GM12892 (cell line): ENCODE measurements around the gene HDAC4.
"Not testable (repeated sequence)": the region's sequence is repeated elsewhere in the genome, so short reads cannot be mapped to it uniquely, and the experiment has no call there.

Source experiments
- DNase-seq: peaks from one replicate; pipeline ENCODE4 v3.0.0; 2011; ENCODE audit not compliant: insufficient read length
- FAIRE-seq: peaks from 2 replicates; lab custom pipeline; 2011; peaks lifted over from hg19 to GRCh38; lab: Jason Lieb, UNC
- POLR2A ChIP-seq: IDR thresholded peaks from 2 replicates; pipeline ENCODE4 v1.6.1; 2011; ENCODE audit warnings: low read depth, low read length, control low read depth
- POLR2AphosphoS5 ChIP-seq: IDR thresholded peaks from 2 replicates; pipeline ENCODE4 v1.6.1; 2011; ENCODE audit warnings: low read depth, low read length, control low read depth
- TAF1 ChIP-seq: IDR thresholded peaks from 2 replicates; pipeline ENCODE4 v1.6.1; 2011; ENCODE audit warnings: low read depth, mild to moderate bottlenecking, control low read depth, low read length, borderline replicate concordance

HDAC4 gene

DNA sequence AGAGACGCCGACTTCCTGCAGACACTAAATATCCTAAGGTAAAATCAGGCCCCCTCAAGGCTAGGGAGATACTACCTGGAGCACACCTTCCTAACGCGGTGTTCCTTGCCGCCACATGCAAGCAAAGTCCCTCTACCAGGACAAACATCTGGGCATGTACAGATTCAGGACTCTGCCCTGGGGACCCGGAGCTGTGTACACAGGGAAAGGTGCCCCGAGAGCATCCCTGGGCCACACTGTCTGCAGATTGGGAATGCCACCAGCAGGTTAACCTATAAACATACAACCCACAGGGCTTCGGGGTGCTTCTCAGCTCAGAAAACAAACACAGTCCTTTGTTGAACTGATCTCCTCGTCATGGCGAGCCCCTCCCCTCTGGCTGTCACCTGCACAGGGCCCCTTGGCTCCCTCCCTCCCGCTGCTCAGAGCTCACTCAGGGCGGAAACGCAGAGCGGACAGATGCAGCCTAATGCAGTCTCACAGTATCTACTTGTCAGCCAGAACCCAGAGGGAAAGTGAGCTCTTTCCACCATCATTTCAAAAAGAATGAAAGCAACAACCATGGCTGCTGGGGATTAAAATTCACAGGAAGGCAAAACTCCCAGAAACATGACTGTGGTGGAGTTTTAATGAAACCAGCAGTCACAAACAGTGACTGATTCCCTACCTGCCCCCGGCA lies 218.8 kb downstream of the HDAC4 start:
- no peak for FAIRE-seq
- no peak for TF ChIP-seq POLR2A
- DNase-seq, result no peak

GRCh38 chr2:239181074-239181902 lies 219.5 kb downstream of the HDAC4 start:
- no peak for DNase-seq
- no peak for FAIRE-seq

DNA sequence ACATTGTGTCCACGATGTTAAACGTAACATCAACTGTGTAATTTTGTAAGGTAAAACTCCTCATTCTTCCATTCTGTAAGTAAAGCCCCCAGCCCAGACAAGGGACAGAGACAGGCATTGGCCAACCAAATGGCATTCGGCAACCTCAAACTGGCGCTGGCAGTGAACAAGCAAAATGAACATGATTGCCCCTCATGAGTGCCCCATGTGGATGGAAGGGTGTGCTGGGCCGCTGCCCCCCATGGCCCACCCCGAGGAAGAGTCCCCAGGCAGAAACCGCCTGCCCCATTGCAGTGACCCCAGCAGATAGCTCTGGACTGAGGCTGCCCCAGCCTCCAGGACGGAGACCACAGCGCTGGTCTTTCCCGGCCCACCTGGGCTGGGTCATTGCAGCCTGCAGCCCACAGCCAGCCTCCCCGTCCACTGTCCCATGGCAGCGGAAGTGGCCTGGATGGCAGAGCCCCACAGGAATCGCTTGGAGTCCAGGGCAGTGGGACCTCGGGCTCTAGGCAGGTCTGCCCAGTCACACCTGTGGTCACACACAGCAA lies 220.2 kb downstream of the HDAC4 start:
- FAIRE-seq, result no peak
- no peak for TF ChIP-seq POLR2AphosphoS5
- TF ChIP-seq POLR2A, result no peak
- TF ChIP-seq TAF1, result no peak
- DNase-seq, result no peak

More at GRCh38 chr2:239181074-239181902, 219.5 kb downstream of the HDAC4 start:
- TF ChIP-seq TAF1, result no peak
- TF ChIP-seq POLR2AphosphoS5, result no peak
- TF ChIP-seq POLR2A, result no peak

GRCh38 chr2:239179851-239180371 lies 220.9 kb downstream of the HDAC4 start:
- TF ChIP-seq TAF1, result no peak
- no peak for TF ChIP-seq POLR2AphosphoS5
- TF ChIP-seq POLR2A, result no peak
- DNase-seq (no peak), FAIRE-seq (no peak)

DNA sequence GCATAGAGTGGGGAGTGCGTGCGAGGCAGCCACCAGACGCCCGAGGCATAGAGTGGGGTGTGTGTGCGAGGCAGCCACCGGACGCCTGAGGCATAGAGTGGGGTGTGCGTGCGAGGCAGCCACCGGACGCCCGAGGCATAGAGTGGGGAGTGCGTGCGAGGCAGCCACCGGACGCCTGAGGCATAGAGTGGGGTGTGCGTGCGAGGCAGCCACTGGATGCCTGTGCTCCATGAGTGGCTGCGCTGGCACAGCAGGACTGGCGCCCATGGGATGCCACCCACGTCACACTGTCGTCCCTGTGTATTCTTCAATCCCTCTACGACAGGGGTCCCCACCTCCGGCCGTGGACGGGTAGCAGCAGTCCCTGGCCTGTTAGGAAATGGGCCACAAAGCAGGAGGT lies 221.9 kb downstream of the HDAC4 start:
- TF ChIP-seq POLR2AphosphoS5, result no peak
- no peak for TF ChIP-seq TAF1
- TF ChIP-seq POLR2A, result no peak
- no peak for FAIRE-seq

DNA sequence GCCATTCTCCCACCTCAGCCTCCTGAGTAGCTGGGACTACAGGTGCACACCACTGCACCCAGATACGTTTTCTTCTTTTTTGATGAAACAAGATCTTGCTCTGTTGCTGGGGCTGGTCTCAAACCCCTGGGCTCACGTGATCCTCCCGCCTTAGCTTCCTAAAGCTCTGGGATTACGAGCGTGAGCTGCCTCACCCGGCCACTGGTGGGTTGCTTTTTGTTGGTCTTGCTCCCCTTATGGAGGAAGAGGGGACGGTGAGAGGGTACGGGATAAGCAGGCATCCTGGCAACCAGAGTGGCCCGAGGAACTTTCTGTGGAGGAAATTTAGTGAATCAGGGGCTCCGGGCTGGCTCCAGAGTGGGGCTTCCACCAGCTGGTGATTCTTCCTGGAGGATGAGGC lies 222.3 kb downstream of the HDAC4 start:
- TF ChIP-seq POLR2AphosphoS5 (no peak), TAF1 (no peak), POLR2A (no peak)
- FAIRE-seq, result no peak
- no peak for DNase-seq

More for the DNA sequence above, 221.9 kb downstream of the HDAC4 start:
- DNase-seq, result no peak

DNA sequence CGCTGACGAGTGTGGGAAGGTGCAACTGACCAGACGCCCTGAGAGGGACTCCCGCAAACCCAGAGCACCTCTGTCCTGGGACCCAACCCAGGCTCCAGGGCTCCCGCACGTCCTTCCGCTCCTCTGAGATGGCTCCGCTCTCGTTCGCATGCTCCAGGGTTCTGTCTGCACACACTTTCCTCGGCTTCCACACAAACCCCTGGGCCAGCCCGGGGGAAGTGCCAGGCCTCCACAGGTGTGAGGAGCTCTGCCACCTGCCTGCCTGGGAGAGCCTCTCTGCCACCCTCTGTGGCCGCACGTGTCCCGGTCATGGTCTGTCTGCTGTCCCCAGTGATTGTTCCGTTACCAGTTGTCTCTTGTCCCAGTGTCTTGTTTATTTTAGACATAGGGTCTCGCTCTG lies 222.9 kb downstream of the HDAC4 start:
- DNase-seq, result no peak
- no peak for FAIRE-seq
- no peak for TF ChIP-seq POLR2AphosphoS5
- TF ChIP-seq POLR2A, result no peak
- no peak for TF ChIP-seq TAF1

GRCh38 chr2:239177325-239177724 lies 223.5 kb downstream of the HDAC4 start:
- no peak for DNase-seq
- TF ChIP-seq POLR2AphosphoS5, result no peak
- no peak for TF ChIP-seq TAF1
- no peak for TF ChIP-seq POLR2A
- FAIRE-seq, result no peak

DNA sequence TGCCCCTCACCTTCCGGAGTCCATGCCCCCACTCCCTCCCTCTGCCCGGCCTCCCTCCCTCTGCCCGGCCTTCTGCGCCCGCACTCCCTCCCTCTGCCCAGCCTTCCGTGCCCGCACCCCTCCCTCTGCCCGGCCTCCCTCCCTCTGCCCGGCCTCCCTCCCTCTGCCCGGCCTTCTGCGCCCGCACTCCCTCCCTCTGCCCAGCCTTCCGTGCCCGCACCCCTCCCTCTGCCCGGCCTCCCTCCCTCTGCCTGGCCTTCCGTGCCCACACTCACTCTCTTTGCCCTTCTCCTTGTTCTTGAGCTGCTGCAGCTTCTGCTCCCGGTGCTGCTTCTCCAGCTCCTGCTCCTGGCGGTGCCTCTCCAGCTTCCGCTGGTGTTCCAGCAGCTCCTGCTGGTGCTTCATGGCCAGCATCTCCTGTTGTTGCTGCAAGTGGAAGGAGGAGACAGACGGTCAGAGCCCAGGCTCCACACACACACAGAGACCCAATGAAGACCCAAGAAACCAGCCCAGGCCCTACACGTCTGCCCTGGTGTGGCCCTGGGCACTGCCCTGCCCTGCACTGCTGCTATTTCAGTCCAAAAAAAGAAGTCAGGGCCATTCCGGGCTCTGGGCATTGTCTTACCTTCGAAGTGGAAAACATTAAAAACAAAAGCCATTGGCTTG lies 224.5 kb downstream of the HDAC4 start:
- not testable (repeated sequence) for FAIRE-seq

DNA sequence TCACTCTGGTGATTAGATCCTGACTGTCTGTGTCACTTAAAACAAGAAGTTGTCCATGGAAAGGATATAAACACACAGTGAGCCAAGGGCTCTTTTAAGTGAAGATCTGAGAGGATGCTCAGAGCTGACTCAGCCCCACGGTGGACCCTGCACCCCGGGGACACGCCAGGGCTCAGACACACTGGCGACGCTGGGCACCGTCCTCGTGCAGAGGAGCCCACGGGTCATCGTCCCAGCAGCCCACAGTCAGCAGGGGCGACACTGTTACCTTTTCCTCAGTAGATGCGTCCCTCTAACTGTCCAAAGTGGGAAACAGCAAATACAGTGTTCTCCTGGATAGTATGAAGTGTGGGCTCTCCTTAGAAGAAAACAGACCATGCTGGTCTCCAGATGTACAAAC lies 225.6 kb downstream of the HDAC4 start:
- no peak for TF ChIP-seq POLR2A
- no peak for TF ChIP-seq POLR2AphosphoS5
- no peak for TF ChIP-seq TAF1
- FAIRE-seq (no peak), DNase-seq (no peak)

More for the DNA sequence above, 224.5 kb downstream of the HDAC4 start:
- not testable (repeated sequence) for DNase-seq

DNA sequence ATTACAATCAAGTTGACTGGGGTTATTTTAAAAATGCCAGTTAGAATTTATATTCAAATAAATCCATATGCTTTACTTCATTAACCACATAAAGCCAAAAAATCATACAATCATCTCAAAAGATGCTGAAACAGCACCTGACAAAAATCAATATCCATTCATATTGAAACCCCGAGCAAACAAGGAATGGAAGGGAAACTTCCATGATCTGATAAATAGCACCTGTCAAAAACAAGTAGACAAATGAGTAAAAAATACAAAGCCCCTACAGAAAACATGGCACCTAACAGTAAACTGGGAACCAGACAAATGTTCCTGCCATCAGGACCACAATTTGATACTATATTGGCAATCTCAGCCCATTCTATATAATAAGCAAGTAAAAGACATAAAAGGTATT lies 227.5 kb downstream of the HDAC4 start:
- TF ChIP-seq POLR2AphosphoS5 (no peak), POLR2A (no peak), TAF1 (no peak)
- DNase-seq (no peak), FAIRE-seq (no peak)

GRCh38 chr2:239171643-239172042 lies 229.2 kb downstream of the HDAC4 start:
- DNase-seq (no peak), FAIRE-seq (no peak)
- TF ChIP-seq POLR2AphosphoS5, result no peak
- no peak for TF ChIP-seq POLR2A
- no peak for TF ChIP-seq TAF1
